HCT116 (cell line): Measurements from ENCODE around the gene ARHGEF40. TPM values are rescaled to one million over a fixed set of nuclear protein-coding genes. Genes with fewer than 3 reads are reported as not detected.

Source experiments
- ATAC-seq: fragments of 200-7000 bp; cut with Tn5 transposase; 2 replicates; pipeline ENCODE4 v1.9.1; 2020; ENCODE audit warnings: mild to moderate bottlenecking, moderate library complexity
- BruUV-seq: library from RNA; stranded (reverse); fragments of 400-500 nt; replicated peaks from 2 replicates; lab custom pipeline; 2021; lab: Mats Ljungman, UMichigan
- CTCF ChIA-PET: fragments of 300-600 bp; sonication (Branson Sonifier 250); formaldehyde crosslinking; loops from one replicate; lab custom pipeline; 2021; ENCODE audit warnings: antibody characterized with exemption; lab: Charles Lee
- POLR2A ChIA-PET: fragments of 300-600, 350-600 bp; sonication (Branson Sonifier 250); formaldehyde crosslinking; loops from one replicate; lab custom pipeline; 2021; ENCODE audit warnings: antibody characterized with exemption; lab: Charles Lee
- RAD21 ChIA-PET, 2 experiments: fragments of 300-600 bp; sonication (Branson Sonifier 250); formaldehyde crosslinking; loops; one replicate each; lab custom pipeline; 2023; ENCODE audit warnings: low total read pairs in 2 of 2; ENCODE audit not compliant: uncharacterized antibody in 2 of 2, unreplicated experiment in 2 of 2, low non-redundant PET in 1 of 2; lab: Charles Lee
- DNase-seq: peaks from one replicate; pipeline ENCODE4 v3.0.0-alpha.2; 2010; ENCODE audit warnings: low read depth, low spot score
- H2AFZ ChIP-seq: fragments of 200-600 bp; shearing (Covaris generic), sonication (generic); 2 replicates; pipeline ENCODE4 v1.6.1; 2017; ENCODE audit warnings: low read depth, mixed run types, mixed read lengths, antibody characterized with exemption, low read length; ENCODE audit not compliant: poor library complexity, severe bottlenecking
- H3K27ac ChIP-seq: 2 replicates; pipeline ENCODE4 v1.5.1; 2012; ENCODE audit warnings: low read depth, low read length
- H3K27me3 ChIP-seq: fragments of 200-600 bp; sonication (generic); 2 replicates; pipeline ENCODE4 v1.6.1; 2016; ENCODE audit warnings: mixed run types, low read length, mixed read lengths; ENCODE audit not compliant: insufficient read depth
- H3K36me3 ChIP-seq, 2 experiments: fragments of 200-500 bp in 1 of 2; fragments of 200-600 bp in 1 of 2; sonication (Bioruptor generic) in 1 of 2; sonication (generic) in 1 of 2; 2 replicates each; pipeline versions ENCODE4 v1.5.1 to v1.6.1; 2014 to 2016; ENCODE audit warnings: low read length in 2 of 2, inconsistent platforms in 1 of 2, mixed read lengths in 1 of 2, mixed run types in 1 of 2; ENCODE audit not compliant: insufficient read depth in 2 of 2, control insufficient read depth in 1 of 2
- H3K4me1 ChIP-seq, 2 experiments: fragments of 200-600 bp in 1 of 2; sonication (generic) in 1 of 2; 2 replicates each; pipeline versions ENCODE4 v1.5.1 to v1.6.1; 2012 to 2017; ENCODE audit warnings: low read length in 2 of 2, inconsistent platforms in 1 of 2, mild to moderate bottlenecking in 1 of 2, mixed read lengths in 1 of 2, mixed run types in 1 of 2, moderate library complexity in 1 of 2; ENCODE audit not compliant: insufficient read depth in 2 of 2, control insufficient read depth in 1 of 2
- H3K4me2 ChIP-seq: fragments of 200-600 bp; sonication (generic); 2 replicates; pipeline ENCODE4 v1.6.1; 2017; ENCODE audit warnings: mixed run types, low read length, mixed read lengths
- H3K4me3 ChIP-seq, 2 experiments: fragments of 200-600 bp in 1 of 2; sonication (generic) in 1 of 2; replicated peaks in 1 of 2; 2 replicates each; pipeline ENCODE4 v1.5.1; 2011 to 2016; ENCODE audit warnings: low read length in 2 of 2, control low read depth in 1 of 2, low read depth in 1 of 2, mild to moderate bottlenecking in 1 of 2, mixed read lengths in 1 of 2, mixed run types in 1 of 2
- H3K79me2 ChIP-seq: fragments of 200-600 bp; sonication (generic); 2 replicates; pipeline ENCODE4 v1.6.1; 2017; ENCODE audit warnings: mild to moderate bottlenecking, mixed run types, low read length, moderate library complexity, mixed read lengths; ENCODE audit not compliant: insufficient read depth
- H3K9ac ChIP-seq: fragments of 200-600 bp; sonication (generic); 2 replicates; pipeline ENCODE4 v1.6.1; 2016; ENCODE audit warnings: low read length, mixed read lengths
- H3K9me2 ChIP-seq: fragments of 200-600 bp; sonication (generic), shearing (Covaris generic); 2 replicates; pipeline ENCODE4 v1.6.1; 2017; ENCODE audit warnings: mixed run types, mild to moderate bottlenecking, moderate library complexity; ENCODE audit not compliant: insufficient read depth
- H3K9me3 ChIP-seq, 2 experiments: fragments of 200-500 bp in 1 of 2; fragments of 200-600 bp in 1 of 2; sonication (Bioruptor generic) in 1 of 2; sonication (generic) in 1 of 2; 2 replicates each; pipeline ENCODE4 v1.6.1; 2014 to 2017; ENCODE audit warnings: low read length in 2 of 2, mixed read lengths in 2 of 2, inconsistent platforms in 1 of 2, low read depth in 1 of 2, mild to moderate bottlenecking in 1 of 2, mixed run types in 1 of 2, moderate library complexity in 1 of 2; ENCODE audit not compliant: control insufficient read depth in 1 of 2, insufficient read depth in 1 of 2
- H4K20me1 ChIP-seq: fragments of 200-600 bp; sonication (generic), shearing (Covaris generic); 2 replicates; pipeline ENCODE4 v1.6.1; 2017; ENCODE audit warnings: mixed run types, mild to moderate bottlenecking, moderate library complexity; ENCODE audit not compliant: insufficient read depth
- ATF3 ChIP-seq: IDR thresholded peaks from 2 replicates; pipeline ENCODE4 v1.6.1; 2012
- EZH2 ChIP-seq: fragments of 200-600 bp; sonication (generic); IDR thresholded peaks from 2 replicates; pipeline ENCODE4 v1.6.1; 2017; ENCODE audit warnings: antibody characterized with exemption, mixed run types
- JUND ChIP-seq: IDR thresholded peaks from 2 replicates; pipeline ENCODE4 v1.6.1; 2012
- POLR2AphosphoS5 ChIP-seq: IDR thresholded peaks from 2 replicates; pipeline ENCODE4 v1.6.1; 2011; ENCODE audit warnings: mild to moderate bottlenecking, low read depth, low read length, moderate library complexity
- REST ChIP-seq: IDR thresholded peaks from 2 replicates; pipeline ENCODE4 v1.6.1; 2012; ENCODE audit warnings: low read depth
- SIN3A ChIP-seq: IDR thresholded peaks from 2 replicates; pipeline ENCODE4 v1.6.1; 2012; ENCODE audit warnings: low read depth
- TCF7L2 ChIP-seq: IDR thresholded peaks from 2 replicates; pipeline ENCODE4 v1.7.0; 2011; ENCODE audit warnings: borderline replicate concordance, inconsistent platforms; ENCODE audit not compliant: insufficient read depth, insufficient read length; ENCODE audit errors: extremely low read depth
- ZFX ChIP-seq: fragments of 450-650 bp; IDR thresholded peaks from 2 replicates; pipeline ENCODE4 v1.6.1; 2017
- ZNF274 ChIP-seq: fragments of 200-500 bp; sonication (Bioruptor generic); IDR thresholded peaks from 2 replicates; pipeline ENCODE4 v1.6.1; 2014; ENCODE audit warnings: mild to moderate bottlenecking, low read depth, low read length, inconsistent platforms
- intact Hi-C: fragments of 100-400 bp; cut with micrococcal nuclease; formaldehyde crosslinking; loops from 2 replicates; pipeline ENCODE4 v1.10.0; 2022
- total RNA-seq: library from RNA; stranded (reverse); gene quantifications from one replicate; pipeline ENCODE4 v1.2.1, GENCODE V29; 2021; ENCODE audit not compliant: unreplicated experiment

ARHGEF40 gene
- total RNA-seq, 1 experiment from 2014 or later = 6.3 TPM

GRCh38 chr14:21024585-21025370, 45.3 kb upstream of the ARHGEF40 start, which contains the start of gene NDRG2:
TSS of gene NDRG2 (minus strand) at chr14:21025061. CDS start at chr14:21023315, 1,746 bp downstream.
- Histone ChIP-seq H4K20me1 (no peaks in the 10 kb centered on the region), H3K9ac (peak within 1 kb of the TSS; percentile 66), H3K4me2 (peak within 1 kb of the TSS; percentile 85), H3K9me2 (no peaks in the 10 kb centered on the region), H3K79me2 (no peaks in the 10 kb centered on the region), H3K27ac (peak within 1 kb of the TSS; percentile 46; the same call in 1 of the 2 replicates), H3K4me1 (peaks cover 14 to 21% of the 10 kb centered on the region in 2 experiments; a peak in 3 of 4 replicates), H3K4me3 (peak within 1 kb of the TSS; percentile 66 to 72), H2AFZ (peak within 1 kb of the TSS; percentile 42), H3K27me3 (no peaks in the 10 kb centered on the region), H3K36me3 (no peaks in the 10 kb centered on the region), H3K9me3 (no peaks in the 10 kb centered on the region)
- peak; percentile 90 for ATAC-seq
- ChIA-PET POLR2A (no interaction called here), CTCF (interaction anchor here (2.5 kb wide), 1 partner anchor 10 kb away, joined by 10 read pairs; no protein-coding TSS in a partner anchor), RAD21 (no interaction called here)
- intact Hi-C loops = no loop called here
- TSS peak; percentile 49 for BruUV-seq
- DNase-seq = no peak
- TF ChIP-seq JUND (no peak), TCF7L2 (peak; percentile 91), POLR2AphosphoS5 (0 out of 2 replicates have a peak, but pooled peaks have one; percentile 40), ZFX (peak; percentile 61; the same call in 1 of the 2 replicates)

GRCh38 chr14:21025371-21026273, 44.5 kb upstream of the ARHGEF40 start:
- H2AFZ ChIP-seq = peak overlapping the region; percentile 42
- H3K4me3 ChIP-seq = peak overlapping the region; percentile 66 to 72
- H3K4me1 ChIP-seq = peaks cover 14 to 21% of the 10 kb centered on the region in 2 experiments; a peak in 3 of 4 replicates
- ChIA-PET POLR2A (no interaction called here), CTCF (interaction anchor here (2.5 kb wide), 1 partner anchor 11 kb away, joined by 10 read pairs; no protein-coding TSS in a partner anchor), RAD21 (no interaction called here)
- no peaks in the 10 kb centered on the region for H3K9me3 ChIP-seq
- H3K27me3 ChIP-seq = no peaks in the 10 kb centered on the region
- no TSS peak for BruUV-seq
- DNase-seq (no peak), ATAC-seq (no peak)
- no peaks in the 10 kb centered on the region for H3K36me3 ChIP-seq
- peak overlapping the region; percentile 66 for H3K9ac ChIP-seq
- H3K4me2 ChIP-seq = peak overlapping the region; percentile 85
- no peaks in the 10 kb centered on the region for H3K79me2 ChIP-seq
- H3K9me2 ChIP-seq = no peaks in the 10 kb centered on the region
- peak overlapping the region; percentile 35; the same call in 1 of the 2 replicates for H3K27ac ChIP-seq
- no peaks in the 10 kb centered on the region for H4K20me1 ChIP-seq
- intact Hi-C loops = no loop called here
- no peak for TF ChIP-seq ZNF274
- no peak for TF ChIP-seq ATF3
- TF ChIP-seq ZFX = no peak
- TF ChIP-seq EZH2 = no peak
- TF ChIP-seq SIN3A = no peak
- TF ChIP-seq TCF7L2 = no peak
- no peak for TF ChIP-seq REST
